Body of pancreas (tissue), 4 donors: Measurements from ENCODE around the gene PDE7B. TPM values are rescaled to one million over a fixed set of nuclear protein-coding genes. Genes with fewer than 3 reads are reported as not detected.

Source experiments
- ATAC-seq: fragments of 150-250 bp; one replicate; pipeline ENCODE4 v1.9.1; 2016
- DNase-seq, 4 donors: peaks; one replicate each; pipeline ENCODE4 v3.0.0-alpha.2; 2019
- H3K27ac ChIP-seq, 4 donors: fragments of 200-600 bp; sonication (generic); 1 replicate in 3 of 4; 2 replicates in 1 of 4; pipeline versions ENCODE4 v1.5.1 to v1.6.1; 2016 to 2019; ENCODE audit warnings: mild to moderate bottlenecking in 1 of 4, mixed read lengths in 1 of 4, moderate library complexity in 1 of 4
- H3K27me3 ChIP-seq, 2 donors: fragments of 200-600 bp; sonication (generic); one replicate each; pipeline ENCODE4 v1.6.0; 2016; ENCODE audit warnings: mild to moderate bottlenecking in 1 of 2
- H3K36me3 ChIP-seq, 2 donors: fragments of 200-600 bp; sonication (generic); replicated peaks in 1 of 2; 2 replicates each; pipeline ENCODE4 v1.5.1; 2016; ENCODE audit warnings: low read depth in 2 of 2; ENCODE audit not compliant: insufficient read depth in 1 of 2
- H3K4me1 ChIP-seq: fragments of 200-600 bp; sonication (generic); one replicate; pipeline ENCODE4 v1.6.0; 2016
- H3K4me3 ChIP-seq, 2 donors: fragments of 200-600 bp; sonication (generic); 1 replicate in 1 of 2; 2 replicates in 1 of 2; pipeline ENCODE4 v1.5.1; 2016 to 2019
- H3K9me3 ChIP-seq, 3 donors: fragments of 200-600 bp; sonication (generic); 1 replicate in 2 of 3; 2 replicates in 1 of 3; pipeline ENCODE4 v1.5.1; 2016
- CTCF ChIP-seq, 7 experiments: fragments of 450-650 bp in 4 of 7; fragments of 200-600 bp in 3 of 7; sonication (generic) in 3 of 7; IDR thresholded peaks; one replicate each; pipeline ENCODE4 v1.5.1; 2016 to 2019; ENCODE audit warnings: antibody characterized with exemption in 7 of 7
- POLR2A ChIP-seq, 3 donors: fragments of 450-650 bp; IDR thresholded peaks; one replicate each; pipeline ENCODE4 v1.6.1; 2016; ENCODE audit warnings: antibody characterized with exemption in 3 of 3, mild to moderate bottlenecking in 2 of 3
- WGBS, 2 donors: methylation state at CpG; one replicate each; pipeline ENCODE4 v1.1.5; 2017; 5-methylcytosine and 5-hydroxymethylcytosine counted together
- intact Hi-C: fragments of 100-400 bp; cut with DNase I; formaldehyde crosslinking; loops from one replicate; pipeline ENCODE4 v1.15.1; 2023
- total RNA-seq, 2 donors: library from RNA; depleted of rRNA; stranded (reverse); fragments of >200 nt; gene quantifications; one replicate each; pipeline ENCODE4 v1.1.0, GENCODE V29; 2016

Gene PDE7B
- total RNA-seq, 2 donors from 2014 or later: 1.0 to 2.3 TPM

- WGBS, 2 donors: 64 to 66% methylated on average over 3 of the region's 3 CpGs
- no peak for ATAC-seq
These were observed 141.9 kb downstream of the PDE7B start for GRCh38 chr6:135993361-135993760.

GRCh38 chr6:135994857-135995544 lies 143.5 kb downstream of the PDE7B start:
- no peak for DNase-seq
- Histone ChIP-seq H3K27ac (no peak overlapping the region), H3K4me3 (no peak overlapping the region), H3K27me3 (no peaks in the 10 kb centered on the region), H3K9me3 (no peaks in the 10 kb centered on the region), H3K4me1 (peaks cover 4% of the 10 kb centered on the region), H3K36me3 (no peaks in the 10 kb centered on the region)
- ATAC-seq: no peak
- TF ChIP-seq POLR2A (IDR thresholded peaks at IDR 0.05) (no peak), CTCF (IDR thresholded peaks at IDR 0.05) (no peak)
- WGBS, 2 donors: 80 to 86% methylated on average over 5 of the region's 5 CpGs
- intact Hi-C loops: no loop called here

More at GRCh38 chr6:135993361-135993760, 141.9 kb downstream of the PDE7B start:
- intact Hi-C loops: no loop called here
- Histone ChIP-seq H3K27ac (no peak overlapping the region), H3K36me3 (no peaks in the 10 kb centered on the region), H3K9me3 (no peaks in the 10 kb centered on the region), H3K4me3 (no peak overlapping the region), H3K4me1 (peaks cover 4% of the 10 kb centered on the region), H3K27me3 (no peaks in the 10 kb centered on the region)
- TF ChIP-seq POLR2A (IDR thresholded peaks at IDR 0.05): no peak
- no peak for TF ChIP-seq CTCF (IDR thresholded peaks at IDR 0.05)
- DNase-seq: no peak

GRCh38 chr6:135995545-135995898 lies 144.0 kb downstream of the PDE7B start:
- no peak overlapping the region for H3K27ac ChIP-seq
- WGBS, 2 donors: 43 to 73% methylated on average over 3 of the region's 3 CpGs

GRCh38 chr6:135996668-135997067 lies 145.2 kb downstream of the PDE7B start:
- whole genome bisulfite sequencing, 2 donors: 97 to 98% methylated on average over 2 of the region's 2 CpGs
- intact Hi-C loops: no loop called here
- DNase-seq (no peak), ATAC-seq (no peak)
- no peaks in the 10 kb centered on the region for H3K9me3 ChIP-seq
- H3K36me3 ChIP-seq: no peaks in the 10 kb centered on the region
- H3K27ac ChIP-seq: no peak overlapping the region
- H3K27me3 ChIP-seq: no peaks in the 10 kb centered on the region
- peaks cover 4% of the 10 kb centered on the region for H3K4me1 ChIP-seq
- no peak for TF ChIP-seq POLR2A (IDR thresholded peaks at IDR 0.05)
- no peak for TF ChIP-seq CTCF (IDR thresholded peaks at IDR 0.05)
- H3K4me3 ChIP-seq: no peak overlapping the region

More at GRCh38 chr6:135995545-135995898, 144.0 kb downstream of the PDE7B start:
- Histone ChIP-seq H3K9me3 (no peaks in the 10 kb centered on the region), H3K4me1 (peaks cover 4% of the 10 kb centered on the region), H3K4me3 (no peak overlapping the region), H3K36me3 (no peaks in the 10 kb centered on the region), H3K27me3 (no peaks in the 10 kb centered on the region)
- intact Hi-C loops: no loop called here
- ATAC-seq: no peak
- TF ChIP-seq CTCF (IDR thresholded peaks at IDR 0.05): no peak
- no peak for TF ChIP-seq POLR2A (IDR thresholded peaks at IDR 0.05)
- DNase-seq: no peak

- no peaks in the 10 kb centered on the region for H3K9me3 ChIP-seq
- no peaks in the 10 kb centered on the region for H3K36me3 ChIP-seq
- no peak overlapping the region for H3K27ac ChIP-seq
- no peak for TF ChIP-seq POLR2A (IDR thresholded peaks at IDR 0.05)
- no peak for TF ChIP-seq CTCF (IDR thresholded peaks at IDR 0.05)
- 79 to 86% methylated on average over 1 of the region's 1 CpG for WGBS, 2 donors
- no peak overlapping the region for H3K4me3 ChIP-seq
- ATAC-seq (no peak), DNase-seq (no peak)
- H3K4me1 ChIP-seq: peaks cover 4% of the 10 kb centered on the region
- intact Hi-C loops: no loop called here
- H3K27me3 ChIP-seq: no peaks in the 10 kb centered on the region
These were observed 147.9 kb downstream of the PDE7B start for GRCh38 chr6:135999393-135999792.
